Activated naive CD4-positive, alpha-beta T cell treated with anti-CD3 and anti-CD28 coated beads, Interleukin-2, amount 10 ng/mL, durations not matched to agents 7 days and 5 days (primary cell): ENCODE measurements around the gene VPS37B.
"Not testable (repeated sequence)": the region's sequence is repeated elsewhere in the genome, so short reads cannot be mapped to it uniquely, and the experiment has no call there.

Experiments
- CTCF ChIA-PET: fragments of 350-600 bp; sonication (Branson Sonifier 250); formaldehyde crosslinking; loops from one replicate; lab custom pipeline; 2021; ENCODE audit warnings: antibody characterized with exemption; lab: Charles Lee
- DNase-seq: peaks from one replicate; pipeline ENCODE4 v3.0.0-alpha.2; 2020
- H3K27ac Mint-ChIP-seq: one replicate; pipeline ENCODE4 v1.8.0; 2021; ENCODE audit warnings: mild to moderate bottlenecking, moderate library complexity, mixed read lengths
- H3K27me3 Mint-ChIP-seq: one replicate; pipeline ENCODE4 v1.8.0; 2021; ENCODE audit warnings: mild to moderate bottlenecking, mixed read lengths
- H3K36me3 Mint-ChIP-seq: one replicate; pipeline ENCODE4 v1.8.0; 2021; ENCODE audit warnings: mixed read lengths
- H3K4me1 Mint-ChIP-seq: one replicate; pipeline ENCODE4 v1.8.0; 2021; ENCODE audit warnings: mixed read lengths
- H3K4me3 Mint-ChIP-seq: one replicate; pipeline ENCODE4 v1.8.0; 2021; ENCODE audit warnings: mild to moderate bottlenecking, moderate library complexity, mixed read lengths
- H3K9me3 Mint-ChIP-seq: one replicate; pipeline ENCODE4 v1.8.0; 2021; ENCODE audit warnings: mixed read lengths

VPS37B gene

DNA sequence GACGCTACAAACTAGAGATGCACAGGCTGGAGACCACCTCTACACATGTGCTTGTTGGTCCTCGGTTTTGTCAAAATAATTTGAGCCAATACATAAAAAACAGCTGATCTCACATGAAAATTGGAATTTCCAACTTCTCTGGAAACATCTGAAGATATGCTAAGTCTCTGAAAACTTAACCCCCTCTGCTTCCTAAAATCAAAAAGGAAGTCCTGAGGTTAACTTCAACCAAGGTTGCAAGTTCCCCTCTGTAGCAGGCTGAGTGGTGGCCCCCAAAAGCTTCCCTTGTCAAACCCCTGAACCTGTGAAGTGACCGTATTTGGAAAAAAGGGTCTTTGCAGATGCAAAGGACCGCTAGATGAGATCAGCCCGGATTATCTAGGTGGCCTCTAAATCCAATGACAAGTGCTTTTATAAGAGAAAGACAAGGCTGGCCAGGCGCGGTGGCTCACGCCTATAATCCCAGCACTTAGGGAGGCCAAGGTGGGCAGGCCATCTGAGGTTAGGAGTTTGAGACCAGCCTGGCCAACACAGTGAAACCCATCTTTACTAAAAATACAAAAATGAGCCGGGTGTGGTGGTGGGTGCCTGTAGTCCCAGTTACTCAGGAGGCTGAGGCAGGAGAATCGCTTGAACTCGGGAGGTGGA is 32.0 kb upstream of the VPS37B start:
- CTCF ChIA-PET = no interaction called here
- no peaks in the 10 kb centered on the region for H3K36me3 Mint-ChIP-seq
- no peak overlapping the region for H3K4me3 Mint-ChIP-seq
- H3K27me3 Mint-ChIP-seq = peaks cover 15% of the 10 kb centered on the region
- no peak overlapping the region for H3K27ac Mint-ChIP-seq
- no peak for DNase-seq
- H3K9me3 Mint-ChIP-seq = no peaks in the 10 kb centered on the region
- peaks cover 7% of the 10 kb centered on the region for H3K4me1 Mint-ChIP-seq

DNA sequence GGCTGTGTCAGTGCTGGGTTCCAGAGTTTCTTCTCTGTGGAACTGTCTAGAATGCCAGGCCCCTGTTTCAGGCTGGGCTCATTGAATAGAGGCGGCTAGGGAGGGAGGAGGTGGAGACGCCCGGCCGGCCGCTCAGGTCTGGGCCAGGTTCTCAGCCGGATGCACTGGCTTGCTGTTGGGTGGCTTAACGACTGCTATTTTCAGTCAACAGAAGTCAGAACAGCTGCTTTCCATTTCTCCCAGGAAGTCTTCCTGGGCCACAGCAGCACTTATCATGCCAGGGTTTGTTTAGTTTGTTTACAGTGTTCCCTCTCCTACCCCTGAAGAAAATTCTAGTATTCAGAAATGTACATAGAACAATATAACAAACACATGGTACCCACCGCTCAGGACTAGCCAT is 26.0 kb upstream of the VPS37B start:
- H3K9me3 Mint-ChIP-seq = no peaks in the 10 kb centered on the region
- DNase-seq = no peak
- no peak overlapping the region for H3K4me3 Mint-ChIP-seq
- H3K4me1 Mint-ChIP-seq = peaks cover 6% of the 10 kb centered on the region
- CTCF ChIA-PET = no interaction called here
- no peaks in the 10 kb centered on the region for H3K36me3 Mint-ChIP-seq
- H3K27me3 Mint-ChIP-seq = peaks cover 19% of the 10 kb centered on the region
- no peak overlapping the region for H3K27ac Mint-ChIP-seq

DNA sequence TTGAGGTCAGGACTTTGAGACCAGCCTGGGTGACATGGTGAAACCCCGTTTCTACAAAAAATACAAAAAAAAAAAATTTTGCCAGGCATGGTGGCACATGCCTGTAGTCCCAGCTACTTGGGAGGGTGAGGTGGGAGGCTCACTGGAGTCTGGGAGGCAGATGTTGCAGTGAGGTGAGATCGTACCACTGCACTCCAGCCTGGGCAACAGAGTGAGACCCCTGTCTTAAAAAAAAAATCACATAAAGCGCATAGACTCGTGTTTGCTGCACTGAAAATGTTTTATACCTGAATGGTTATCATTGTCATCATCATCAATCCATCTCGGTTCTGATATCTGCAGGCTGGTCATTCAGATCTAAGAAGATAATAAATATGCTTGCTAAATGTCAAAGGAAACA is 24.8 kb upstream of the VPS37B start:
- H3K36me3 Mint-ChIP-seq = no peaks in the 10 kb centered on the region
- no peak for DNase-seq
- peaks cover 19% of the 10 kb centered on the region for H3K27me3 Mint-ChIP-seq
- CTCF ChIA-PET = no interaction called here
- no peaks in the 10 kb centered on the region for H3K9me3 Mint-ChIP-seq
- H3K4me3 Mint-ChIP-seq = no peak overlapping the region
- no peak overlapping the region for H3K27ac Mint-ChIP-seq
- peaks cover 4% of the 10 kb centered on the region for H3K4me1 Mint-ChIP-seq

DNA sequence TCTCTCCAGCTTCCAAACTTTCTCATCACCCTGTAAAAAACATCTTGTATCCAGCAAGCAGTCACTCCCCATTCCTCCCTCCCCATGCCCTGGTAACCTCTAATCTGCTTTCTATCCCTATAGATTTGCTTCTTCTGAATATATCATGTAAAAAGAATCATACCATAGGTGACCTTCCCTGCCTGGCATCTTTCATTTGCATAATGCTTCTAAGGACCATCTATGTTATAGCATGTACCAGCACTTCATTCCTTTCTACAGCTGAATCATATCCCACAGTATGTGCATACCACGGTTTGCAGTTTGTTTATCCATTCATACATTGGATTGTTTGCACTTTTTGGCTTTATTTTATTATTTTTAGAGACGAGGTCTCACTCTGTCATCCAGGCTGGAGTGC is 22.9 kb upstream of the VPS37B start:
- CTCF ChIA-PET = no interaction called here
- Mint-ChIP-seq H3K4me3 (no peak overlapping the region), H3K27ac (no peak overlapping the region), H3K4me1 (peaks cover 4% of the 10 kb centered on the region), H3K27me3 (peaks cover 13% of the 10 kb centered on the region), H3K36me3 (no peaks in the 10 kb centered on the region), H3K9me3 (peaks cover 2% of the 10 kb centered on the region)
- DNase-seq = no peak

DNA sequence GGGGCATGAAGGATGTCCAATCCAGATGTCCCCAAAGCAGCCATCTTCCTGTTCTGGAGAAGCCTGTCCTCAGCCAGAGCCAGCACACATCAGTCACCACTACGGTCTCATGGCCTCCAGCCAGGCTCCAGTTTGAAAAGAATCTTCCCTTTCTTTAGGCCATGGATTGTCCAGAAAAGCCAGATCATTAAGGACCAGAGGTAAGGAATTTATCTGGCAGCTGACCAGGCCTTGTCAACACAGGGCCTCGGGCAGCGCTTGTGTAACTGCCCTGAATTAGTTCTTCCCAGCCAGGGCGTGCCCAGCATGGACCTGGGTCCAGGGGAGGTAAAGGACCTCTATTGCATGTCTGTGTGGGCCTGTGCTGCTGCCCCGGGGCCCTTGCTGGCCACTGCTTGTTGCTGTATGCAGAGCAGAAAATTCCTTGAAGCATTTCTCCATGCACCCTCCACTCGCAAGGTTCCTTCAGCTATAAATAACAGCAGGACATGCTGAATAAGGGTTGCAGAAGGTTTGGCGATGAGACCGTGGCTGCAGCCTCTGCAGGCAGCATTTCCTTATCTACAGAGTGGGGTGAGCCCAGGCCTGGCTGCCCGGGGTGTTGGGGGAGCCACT is 21.7 kb upstream of the VPS37B start:
- CTCF ChIA-PET = no interaction called here

DNA sequence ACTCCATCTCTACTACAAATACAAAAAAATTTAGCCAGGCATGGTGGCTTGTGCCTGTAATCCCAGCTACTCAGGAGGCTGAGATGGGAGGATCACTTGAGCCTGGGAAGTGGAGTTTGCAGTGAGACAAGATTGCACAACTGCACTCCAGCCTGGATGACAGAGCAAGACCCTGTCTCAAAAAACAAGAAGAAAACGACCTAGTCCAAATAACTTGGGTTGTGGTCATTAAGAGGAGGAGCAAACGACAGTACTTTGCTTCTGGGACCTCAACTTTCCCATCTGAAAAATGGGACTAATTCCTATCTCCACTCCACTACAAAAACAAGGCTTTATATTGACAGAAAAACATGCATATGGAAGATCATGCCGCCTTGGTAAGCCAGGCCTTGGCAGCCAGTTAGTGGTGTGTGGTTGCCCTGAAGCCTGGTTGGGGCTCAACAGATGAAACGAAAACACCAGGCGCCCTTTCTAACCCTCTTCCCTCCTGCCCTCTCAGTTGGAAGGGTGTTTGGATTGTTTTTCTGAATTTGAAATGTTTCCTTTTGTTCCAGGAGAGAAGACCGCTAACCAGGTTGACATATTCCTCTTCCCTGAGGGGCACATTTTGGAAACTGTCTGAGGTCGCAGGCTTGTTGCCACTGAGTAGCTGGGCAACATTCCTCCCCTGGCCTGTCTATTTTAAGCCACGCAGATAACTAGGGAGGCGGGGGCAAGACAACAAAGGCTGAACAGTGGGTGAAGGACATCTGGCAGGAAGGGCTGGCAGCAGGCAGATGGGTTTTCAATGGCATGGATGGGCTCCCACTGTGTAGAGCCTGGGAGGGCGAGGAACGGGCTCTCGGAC is 13.7 kb upstream of the VPS37B start:
- no peaks in the 10 kb centered on the region for H3K4me1 Mint-ChIP-seq
- H3K27ac Mint-ChIP-seq = no peak overlapping the region
- CTCF ChIA-PET = no interaction called here
- H3K4me3 Mint-ChIP-seq = no peak overlapping the region
- H3K36me3 Mint-ChIP-seq = no peaks in the 10 kb centered on the region
- peaks cover 30% of the 10 kb centered on the region for H3K27me3 Mint-ChIP-seq
- no peak for DNase-seq
- H3K9me3 Mint-ChIP-seq = peaks cover 2% of the 10 kb centered on the region

More for the DNA sequence above, 21.7 kb upstream of the VPS37B start:
- no peak overlapping the region for H3K4me3 Mint-ChIP-seq
- peaks cover 2% of the 10 kb centered on the region for H3K9me3 Mint-ChIP-seq
- peaks cover 4% of the 10 kb centered on the region for H3K4me1 Mint-ChIP-seq
- peaks cover 17% of the 10 kb centered on the region for H3K27me3 Mint-ChIP-seq
- H3K36me3 Mint-ChIP-seq = no peaks in the 10 kb centered on the region
- no peak overlapping the region for H3K27ac Mint-ChIP-seq
- no peak for DNase-seq

DNA sequence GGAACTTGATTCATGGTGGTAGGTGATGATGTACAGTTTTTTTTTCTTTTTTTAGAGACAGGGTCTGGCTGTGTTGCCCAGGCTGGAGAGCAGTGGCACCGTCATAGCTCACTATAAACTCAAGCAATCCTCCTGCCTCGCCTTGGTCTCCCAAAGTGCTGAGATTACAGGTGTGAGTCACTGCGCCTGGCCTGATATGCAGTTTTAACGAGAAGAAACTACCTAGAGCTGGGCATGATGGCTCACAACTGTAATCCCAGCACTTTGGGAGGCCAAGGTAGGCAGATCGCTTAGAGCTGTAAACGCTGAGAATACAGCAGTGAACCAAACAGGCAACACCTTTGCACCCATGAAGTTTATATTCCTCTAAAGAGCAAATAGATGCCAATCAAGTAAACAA is 13.0 kb upstream of the VPS37B start:
- no peaks in the 10 kb centered on the region for H3K9me3 Mint-ChIP-seq
- H3K27me3 Mint-ChIP-seq = peaks cover 26% of the 10 kb centered on the region
- DNase-seq = no peak
- H3K36me3 Mint-ChIP-seq = no peaks in the 10 kb centered on the region
- H3K27ac Mint-ChIP-seq = no peak overlapping the region
- H3K4me1 Mint-ChIP-seq = no peaks in the 10 kb centered on the region
- CTCF ChIA-PET = no interaction called here
- no peak overlapping the region for H3K4me3 Mint-ChIP-seq

DNA sequence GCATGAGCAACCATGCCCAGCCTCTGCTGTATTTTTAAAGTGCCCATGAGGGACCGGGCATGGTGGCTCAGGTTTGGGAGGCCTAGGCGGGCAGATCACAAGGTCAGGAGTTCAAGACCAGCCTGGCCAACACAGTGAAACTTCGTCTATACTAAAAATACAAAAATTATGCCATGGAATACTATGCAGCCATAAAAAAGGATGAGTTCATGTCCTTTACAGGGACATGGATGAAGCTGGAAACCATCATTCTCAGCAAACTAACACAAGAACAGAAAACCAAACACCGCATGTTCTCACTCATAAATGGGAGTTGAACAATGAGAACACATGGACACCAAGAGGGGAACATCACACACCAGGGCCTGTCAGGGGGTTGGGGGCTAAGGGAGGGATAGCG is 9.3 kb upstream of the VPS37B start:
- H3K4me1 Mint-ChIP-seq = peaks cover 24% of the 10 kb centered on the region
- H3K27me3 Mint-ChIP-seq = peaks cover 28% of the 10 kb centered on the region
- H3K27ac Mint-ChIP-seq, H3K4me3 Mint-ChIP-seq, DNase-seq, H3K9me3 Mint-ChIP-seq, H3K36me3 Mint-ChIP-seq, CTCF ChIA-PET: not testable (repeated sequence)

DNA sequence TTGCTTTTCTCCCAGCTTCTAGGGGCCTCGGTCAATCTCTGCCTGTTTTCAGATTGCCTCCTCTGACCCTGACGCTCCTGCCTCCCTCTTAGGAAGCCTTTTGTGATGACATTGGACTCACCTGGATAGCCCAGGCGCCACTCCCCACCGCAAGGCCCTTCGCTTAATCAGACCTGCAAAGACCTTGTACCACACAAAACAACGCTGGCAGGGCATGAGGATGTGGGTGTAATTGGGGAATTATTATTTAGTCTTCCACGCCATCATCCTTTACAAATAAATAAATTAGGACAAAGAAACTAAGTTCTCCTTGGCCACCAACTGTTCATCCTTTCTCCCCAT is 7.7 kb upstream of the VPS37B start:
- H3K27ac Mint-ChIP-seq = no peak overlapping the region
- no peak overlapping the region for H3K4me3 Mint-ChIP-seq
- peaks cover 16% of the 10 kb centered on the region for H3K27me3 Mint-ChIP-seq
- peaks cover 40% of the 10 kb centered on the region for H3K4me1 Mint-ChIP-seq
- peaks cover 2% of the 10 kb centered on the region for H3K36me3 Mint-ChIP-seq
- DNase-seq = no peak
- CTCF ChIA-PET = no interaction called here
- no peaks in the 10 kb centered on the region for H3K9me3 Mint-ChIP-seq

DNA sequence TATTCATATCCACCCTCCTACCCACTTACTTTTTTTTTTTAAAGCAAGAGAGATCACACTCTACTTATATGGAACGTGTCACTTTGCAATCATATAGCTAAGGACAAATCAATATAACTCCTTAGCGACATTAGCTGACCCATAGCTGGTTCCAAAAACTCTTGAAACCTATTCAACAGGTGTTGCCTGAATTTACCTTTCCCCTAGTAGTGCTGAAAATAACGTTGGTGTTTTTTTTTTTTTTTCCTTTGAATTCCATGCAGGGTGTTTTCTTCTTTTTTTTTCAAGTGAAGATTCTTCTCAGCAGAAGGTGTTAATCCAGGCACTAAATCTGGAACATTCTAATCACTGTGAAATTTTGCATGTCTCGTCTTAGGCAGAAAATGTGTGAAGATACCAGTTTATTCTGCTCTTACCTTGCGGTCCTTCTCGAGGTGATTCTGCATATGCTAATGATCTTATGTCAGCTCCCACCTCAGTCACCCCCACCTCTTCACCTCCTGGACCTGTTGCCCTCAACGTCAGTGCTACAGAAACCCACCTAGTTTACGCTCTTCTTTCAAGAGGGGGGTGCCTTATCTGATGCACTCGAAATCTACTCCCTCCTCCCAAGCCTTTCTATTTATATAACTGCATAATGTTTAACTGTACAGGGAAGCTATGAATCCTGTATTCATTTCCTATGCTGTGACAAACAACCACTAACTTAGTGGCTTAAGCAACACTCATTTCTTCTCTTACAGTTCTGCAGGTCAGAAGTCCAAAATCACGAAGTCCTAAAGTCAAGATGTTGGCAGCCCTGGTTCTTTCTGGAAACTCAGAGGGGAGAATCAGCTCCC is 7.1 kb upstream of the VPS37B start:
- Mint-ChIP-seq H3K27me3 (peaks cover 10% of the 10 kb centered on the region), H3K27ac (no peak overlapping the region), H3K9me3 (no peaks in the 10 kb centered on the region), H3K4me3 (no peak overlapping the region), H3K4me1 (peaks cover 45% of the 10 kb centered on the region), H3K36me3 (peaks cover 2% of the 10 kb centered on the region)
- no peak for DNase-seq
- CTCF ChIA-PET = interaction anchor here (0.7 kb wide), 1 partner anchor 17 kb away, joined by 3 read pairs; no protein-coding TSS in a partner anchor

DNA sequence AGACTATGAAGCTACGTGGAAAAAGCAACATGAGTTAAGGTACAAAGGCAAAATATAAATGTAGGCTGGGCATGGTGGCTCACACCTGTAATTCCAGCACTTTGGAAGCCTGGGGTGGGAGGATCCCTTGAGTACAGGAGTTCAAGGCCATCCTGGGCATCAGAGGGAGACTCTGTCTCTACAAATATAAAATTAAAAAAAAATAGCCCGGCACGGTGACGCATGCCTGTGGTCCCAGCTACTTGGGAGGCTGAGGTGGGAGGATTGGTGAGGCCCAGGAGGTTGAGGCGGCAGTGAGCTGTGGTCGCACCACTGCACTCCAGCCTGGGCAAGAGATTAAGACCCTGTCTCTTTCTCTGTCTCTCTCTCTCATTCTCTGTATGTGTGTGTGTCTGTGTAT is 4.0 kb upstream of the VPS37B start:
- CTCF ChIA-PET = interaction anchor here (0.7 to 2.5 kb wide), 3 partner anchors 9 to 47 kb away, joined by 3 to 8 read pairs (median 3); no protein-coding TSS in a partner anchor
- Mint-ChIP-seq H3K36me3 (peaks cover 16% of the 10 kb centered on the region), H3K4me1 (peaks cover 73% of the 10 kb centered on the region)

DNA sequence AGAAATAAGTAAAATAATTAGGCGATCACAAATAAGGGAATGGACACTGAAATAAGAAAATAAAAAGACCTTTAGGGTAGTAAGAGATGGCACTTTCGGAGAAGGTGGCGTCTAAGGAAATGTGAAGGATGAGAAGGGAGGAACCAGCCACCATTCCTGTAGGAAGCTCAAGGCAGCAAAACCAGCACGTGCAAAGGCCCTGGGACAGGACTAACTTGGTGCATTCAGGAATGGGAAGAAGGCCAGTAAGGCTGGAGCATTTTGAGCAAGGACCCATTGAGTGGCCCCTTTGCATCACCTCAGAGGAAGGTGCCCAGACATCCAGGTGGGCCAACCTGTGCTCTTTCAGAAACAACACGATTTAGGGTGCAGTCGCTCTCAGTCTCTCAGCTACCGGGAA is 738 bp upstream of the VPS37B start:
- Mint-ChIP-seq H3K27ac (peak overlapping the region; percentile 91), H3K4me1 (peaks cover 88% of the 10 kb centered on the region), H3K27me3 (peaks cover 28% of the 10 kb centered on the region), H3K4me3 (peak overlapping the region; percentile 95), H3K9me3 (no peaks in the 10 kb centered on the region), H3K36me3 (peaks cover 28% of the 10 kb centered on the region)
- no peak for DNase-seq
- CTCF ChIA-PET = interaction anchor here (2.5 to 2.7 kb wide), 2 partner anchors 8 to 18 kb away, joined by 7 to 17 read pairs; no protein-coding TSS in a partner anchor

More for the DNA sequence above, 4.0 kb upstream of the VPS37B start:
- no peak for DNase-seq
- H3K4me3 Mint-ChIP-seq = no peak overlapping the region
- no peaks in the 10 kb centered on the region for H3K9me3 Mint-ChIP-seq
- H3K27me3 Mint-ChIP-seq = peaks cover 33% of the 10 kb centered on the region
- peak overlapping the region; percentile 94 for H3K27ac Mint-ChIP-seq

DNA sequence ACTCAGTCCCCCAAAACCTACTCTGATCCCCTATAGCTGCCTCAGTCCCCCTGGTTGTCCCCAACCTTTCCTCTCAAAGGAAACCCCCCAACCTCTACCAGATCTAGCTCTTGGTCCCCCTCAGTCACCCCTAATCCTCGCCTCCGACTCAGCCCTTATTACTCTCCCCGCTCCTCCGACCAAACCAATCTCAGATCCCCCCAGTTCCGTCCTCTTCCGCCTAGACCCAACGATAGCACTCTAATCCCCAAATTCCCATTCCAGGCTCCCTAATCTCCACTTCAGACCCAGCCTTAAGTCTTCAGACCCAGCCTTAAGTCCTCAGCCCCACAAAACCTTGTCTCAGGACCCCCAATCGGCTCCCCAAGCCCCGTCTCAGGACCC is 612 bp downstream of the VPS37B start:
- Mint-ChIP-seq H3K27me3 (peaks cover 28% of the 10 kb centered on the region), H3K36me3 (peaks cover 26% of the 10 kb centered on the region), H3K4me3 (peak overlapping the region; percentile 95), H3K27ac (peak overlapping the region; percentile 91), H3K4me1 (peaks cover 86% of the 10 kb centered on the region), H3K9me3 (no peaks in the 10 kb centered on the region)
- no peak for DNase-seq
- CTCF ChIA-PET = no interaction called here
